GM23248 (cell line): Measurements from ENCODE around the gene HOXC9. TPM values are rescaled to one million over a fixed set of nuclear protein-coding genes. Genes with fewer than 3 reads are reported as not detected.

Experiments
- DNase-seq: peaks from one replicate; pipeline ENCODE4 v3.0.0-alpha.2; 2015
- H2AFZ ChIP-seq: fragments of 200-600 bp; sonication (generic); 2 replicates; pipeline ENCODE4 v1.6.1; 2016; ENCODE audit warnings: antibody characterized with exemption
- H3F3A ChIP-seq: fragments of 200-600 bp; sonication (generic); 2 replicates; pipeline ENCODE4 v1.6.1; 2016; ENCODE audit warnings: mild to moderate bottlenecking, antibody characterized with exemption, mixed run types; ENCODE audit not compliant: insufficient read depth
- H3K27ac ChIP-seq: fragments of 200-600 bp; sonication (generic); 2 replicates; pipeline ENCODE4 v1.5.1; 2016; ENCODE audit warnings: mild to moderate bottlenecking
- H3K27me3 ChIP-seq: fragments of 200-600 bp; sonication (generic); replicated peaks from 2 replicates; pipeline ENCODE4 v1.6.1; 2016; ENCODE audit warnings: mild to moderate bottlenecking; ENCODE audit not compliant: insufficient read depth
- H3K36me3 ChIP-seq: fragments of 200-600 bp; sonication (generic); 2 replicates; pipeline ENCODE4 v1.6.1; 2016; ENCODE audit warnings: low read depth, mild to moderate bottlenecking
- H3K4me1 ChIP-seq: fragments of 200-600 bp; sonication (generic); 2 replicates; pipeline ENCODE4 v1.6.1; 2016; ENCODE audit warnings: mild to moderate bottlenecking; ENCODE audit not compliant: insufficient read depth
- H3K4me2 ChIP-seq: fragments of 200-600 bp; sonication (generic); one replicate; pipeline ENCODE4 v1.6.1; 2016; ENCODE audit warnings: mild to moderate bottlenecking; ENCODE audit not compliant: unreplicated experiment
- H3K4me3 ChIP-seq: fragments of 200-600 bp; sonication (generic); 2 replicates; pipeline ENCODE4 v1.5.1; 2016; ENCODE audit warnings: mild to moderate bottlenecking
- H3K79me2 ChIP-seq: fragments of 200-600 bp; sonication (generic); 2 replicates; pipeline ENCODE4 v1.6.1; 2016; ENCODE audit warnings: mild to moderate bottlenecking; ENCODE audit not compliant: insufficient read depth
- H3K9ac ChIP-seq: fragments of 200-600 bp; sonication (generic); 2 replicates; pipeline ENCODE4 v1.6.1; 2016; ENCODE audit warnings: mild to moderate bottlenecking
- H3K9me2 ChIP-seq: fragments of 200-600 bp; sonication (generic); 2 replicates; pipeline ENCODE4 v1.6.1; 2016; ENCODE audit warnings: mixed run types, mild to moderate bottlenecking, moderate library complexity; ENCODE audit not compliant: insufficient read depth
- H3K9me3 ChIP-seq: fragments of 200-600 bp; sonication (generic); one replicate; pipeline ENCODE4 v1.6.1; 2017; ENCODE audit warnings: low read depth
- H4K20me1 ChIP-seq: fragments of 200-600 bp; sonication (generic); 2 replicates; pipeline ENCODE4 v1.6.0; 2016; ENCODE audit not compliant: insufficient read depth
- EZH2 ChIP-seq: fragments of 200-600 bp; sonication (generic); IDR thresholded peaks from 2 replicates; pipeline ENCODE4 v1.6.1; 2018; ENCODE audit warnings: antibody characterized with exemption, mild to moderate bottlenecking; ENCODE audit not compliant: insufficient read depth, poor library complexity, severe bottlenecking
- EZH2phosphoT487 ChIP-seq: fragments of 200-600 bp; sonication (generic); IDR thresholded peaks from 2 replicates; pipeline ENCODE4 v1.6.1; 2018; ENCODE audit warnings: antibody characterized with exemption, moderate library complexity, mild to moderate bottlenecking, low read depth; ENCODE audit not compliant: insufficient read depth
- WGBS, 2 experiments: methylation state at CpG; one replicate each; pipeline ENCODE4 v1.1.6; 2015 to 2017; ENCODE audit warnings: low lambda C conversion rate in 2 of 2, low coverage in 1 of 2; ENCODE audit errors: missing lambda C conversion rate in 2 of 2; 5-methylcytosine and 5-hydroxymethylcytosine counted together
- in situ Hi-C: fragments of 300-500 bp; cut with MboI; formaldehyde crosslinking; loops from 2 replicates; pipeline ENCODE4 v1.15.0; 2020
- polyA plus RNA-seq: library from polyadenylated mRNA; unstranded; fragments of >200 nt; fragmentation: Nextera tagmentation; extraction: Ambion mirVana; gene quantifications from 2 replicates; pipeline ENCODE4 v1.2.1, GENCODE V29; 2016
- total RNA-seq: library from RNA; depleted of rRNA; stranded (reverse); fragments of >200 nt; shearing (Covaris generic); gene quantifications from 2 replicates; pipeline ENCODE4 v1.2.3, GENCODE V29; 2014

HOXC9 gene
- total and polyA plus RNA-seq, 2 experiments from 2014 or later, result 2.5 to 5.5 TPM

DNA sequence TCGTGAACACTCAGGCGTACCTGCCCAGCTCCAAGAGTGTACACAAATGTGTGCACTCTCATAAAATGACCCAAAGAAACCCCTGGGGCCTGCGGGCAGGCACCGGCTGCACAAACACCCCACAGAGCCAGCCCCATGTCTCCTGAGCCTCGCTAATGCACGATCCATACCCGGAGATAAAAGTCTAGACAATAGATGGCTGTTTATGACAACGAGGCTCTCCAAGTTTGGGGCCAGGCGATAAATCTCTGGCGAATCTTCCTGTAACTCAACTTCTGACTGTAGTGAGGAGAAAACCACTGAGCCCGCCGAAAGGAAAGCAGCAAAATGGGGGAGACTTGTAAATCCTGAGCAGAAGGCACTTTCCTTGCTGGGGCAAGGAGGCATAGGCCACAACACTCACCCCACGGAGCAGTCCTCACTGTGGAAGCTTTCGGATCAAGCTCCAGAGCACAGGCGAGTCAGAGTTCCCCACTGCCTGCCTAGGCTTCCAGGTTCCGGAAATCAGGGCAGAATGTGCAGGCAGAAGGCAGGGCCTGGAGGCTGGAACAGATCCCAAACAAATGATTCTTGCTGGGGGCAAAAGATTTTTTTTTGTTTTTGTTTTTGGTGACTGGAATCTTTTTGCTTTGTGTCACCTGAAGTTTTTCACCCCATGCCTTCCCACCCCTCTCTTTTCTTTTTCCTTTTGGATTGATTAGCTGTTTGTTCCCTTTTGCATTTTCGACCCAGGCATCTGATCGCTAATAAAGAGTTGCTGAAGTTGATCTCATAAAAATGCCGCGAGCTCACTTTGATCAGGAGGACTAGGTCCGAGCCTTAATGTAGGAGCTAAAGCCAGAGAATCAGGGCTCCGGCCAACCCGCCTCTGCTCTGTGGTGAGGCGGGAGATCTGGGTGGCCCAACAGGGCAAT, 31.5 kb upstream of the HOXC9 start:
- Histone ChIP-seq H3K4me3 (no peak overlapping the region), H3K4me1 (no peaks in the 10 kb centered on the region), H3K4me2 (no peak overlapping the region), H3K79me2 (no peaks in the 10 kb centered on the region), H3K36me3 (no peaks in the 10 kb centered on the region), H3K27me3 (peaks cover 99% of the 10 kb centered on the region), H4K20me1 (no peaks in the 10 kb centered on the region), H2AFZ (no peak overlapping the region), H3K9ac (no peak overlapping the region), H3K9me2 (no peaks in the 10 kb centered on the region), H3K9me3 (no peaks in the 10 kb centered on the region), H3F3A (no peaks in the 10 kb centered on the region), H3K27ac (no peak overlapping the region)
- no peak for DNase-seq
- 63 to 65% methylated on average over 24 of the region's 24 CpGs for WGBS, 2 experiments
- in situ Hi-C loops, result no loop called here
- no peak for TF ChIP-seq EZH2
- TF ChIP-seq EZH2phosphoT487, result 0 out of 2 replicates have a peak, but pooled peaks have one; percentile 11

- no peak for DNase-seq
- Histone ChIP-seq H3K36me3 (no peaks in the 10 kb centered on the region), H3F3A (no peaks in the 10 kb centered on the region), H4K20me1 (no peaks in the 10 kb centered on the region), H3K79me2 (no peaks in the 10 kb centered on the region), H3K9me2 (no peaks in the 10 kb centered on the region), H2AFZ (no peak overlapping the region), H3K9me3 (no peaks in the 10 kb centered on the region), H3K27me3 (peaks cover 99% of the 10 kb centered on the region), H3K27ac (no peak overlapping the region), H3K4me1 (no peaks in the 10 kb centered on the region), H3K9ac (no peak overlapping the region), H3K4me2 (no peak overlapping the region), H3K4me3 (no peak overlapping the region)
- WGBS, 2 experiments, result 53 to 54% methylated on average over 12 of the region's 12 CpGs
- TF ChIP-seq EZH2phosphoT487 (no peak), EZH2 (no peak)
- in situ Hi-C loops, result no loop called here
These were observed 30.2 kb upstream of the HOXC9 start for GRCh38 chr12:53969588-53970259.

DNA sequence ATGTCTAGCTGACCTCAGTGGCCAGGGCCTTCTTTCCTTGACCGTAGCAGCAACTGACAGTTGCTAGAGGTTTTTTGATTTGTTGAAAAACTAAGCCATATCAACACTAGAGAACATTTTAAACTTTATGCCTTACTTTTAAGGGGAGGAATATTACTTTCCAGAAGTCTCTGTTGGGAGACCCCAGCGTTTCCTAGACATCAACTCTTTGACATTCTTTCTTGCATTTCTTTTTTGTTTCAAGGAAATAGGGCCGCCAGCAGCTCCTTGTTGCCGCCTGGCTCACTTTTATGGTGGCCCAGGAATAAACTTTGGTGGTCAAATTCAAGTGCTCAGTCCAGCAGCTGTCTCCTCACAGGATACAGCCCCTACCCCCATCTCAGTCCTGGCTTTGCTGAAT, 29.5 kb upstream of the HOXC9 start:
- DNase-seq, result no peak
- TF ChIP-seq EZH2phosphoT487 (no peak), EZH2 (peak; percentile 47)
- Histone ChIP-seq H3K79me2 (no peaks in the 10 kb centered on the region), H3K4me3 (no peak overlapping the region), H2AFZ (no peak overlapping the region), H3K4me1 (no peaks in the 10 kb centered on the region), H3K9ac (no peak overlapping the region), H3K27me3 (peaks cover 99% of the 10 kb centered on the region), H3K4me2 (no peak overlapping the region), H3K9me2 (no peaks in the 10 kb centered on the region), H3K36me3 (no peaks in the 10 kb centered on the region), H4K20me1 (no peaks in the 10 kb centered on the region), H3K27ac (no peak overlapping the region), H3F3A (no peaks in the 10 kb centered on the region), H3K9me3 (no peaks in the 10 kb centered on the region)
- in situ Hi-C loops, result no loop called here
- 47 to 51% methylated on average over 4 of the region's 4 CpGs for WGBS, 2 experiments

DNA sequence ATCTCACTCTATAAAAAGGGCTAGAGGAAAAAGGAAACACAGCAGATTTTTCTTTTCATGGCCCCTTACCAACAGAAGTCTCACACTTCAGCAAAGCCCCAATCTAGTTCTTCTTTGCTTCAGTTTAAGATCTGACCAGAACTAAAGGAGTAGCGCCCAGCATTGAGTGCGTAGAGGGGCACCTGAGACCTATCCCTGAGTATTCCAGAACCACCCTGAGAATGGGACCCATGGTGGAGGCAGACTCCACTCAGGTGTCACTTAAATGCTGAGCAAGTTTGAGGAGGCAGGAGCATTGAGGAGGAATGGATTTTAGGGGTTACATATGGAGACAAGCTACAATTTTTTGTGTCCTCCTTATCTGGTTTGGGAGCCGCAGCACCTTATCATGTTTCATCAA, 28.8 kb upstream of the HOXC9 start:
- no peaks in the 10 kb centered on the region for H3K9me2 ChIP-seq
- no peaks in the 10 kb centered on the region for H3K4me1 ChIP-seq
- no peak overlapping the region for H2AFZ ChIP-seq
- no peak overlapping the region for H3K9ac ChIP-seq
- 67 to 68% methylated on average over 3 of the region's 3 CpGs for WGBS, 2 experiments
- no peaks in the 10 kb centered on the region for H4K20me1 ChIP-seq
- no peak overlapping the region for H3K27ac ChIP-seq
- in situ Hi-C loops, result no loop called here
- H3K27me3 ChIP-seq, result peaks cover 99% of the 10 kb centered on the region
- DNase-seq, result no peak
- no peaks in the 10 kb centered on the region for H3K79me2 ChIP-seq
- H3K9me3 ChIP-seq, result no peaks in the 10 kb centered on the region
- no peak overlapping the region for H3K4me2 ChIP-seq
- no peaks in the 10 kb centered on the region for H3F3A ChIP-seq
- TF ChIP-seq EZH2phosphoT487 (no peak), EZH2 (no peak)
- no peaks in the 10 kb centered on the region for H3K36me3 ChIP-seq
- no peak overlapping the region for H3K4me3 ChIP-seq
